Endothelial cell (in vitro differentiated cells): Measurements from ENCODE around the gene LGALS9. TPM values are rescaled to one million over a fixed set of nuclear protein-coding genes. Genes with fewer than 3 reads are reported as not detected.

Experiments used
- DNase-seq: peaks from one replicate; pipeline ENCODE4 v3.0.0; 2021; ENCODE audit warnings: low spot score
- H3K27ac Mint-ChIP-seq: one replicate; pipeline ENCODE4 v1.8.0; 2021; ENCODE audit warnings: mixed read lengths, inconsistent platforms; ENCODE audit not compliant: unreplicated experiment
- H3K27me3 Mint-ChIP-seq: one replicate; pipeline ENCODE4 v1.8.0; 2021; ENCODE audit warnings: mild to moderate bottlenecking, moderate library complexity, mixed read lengths, inconsistent platforms; ENCODE audit not compliant: unreplicated experiment
- H3K36me3 Mint-ChIP-seq: one replicate; pipeline ENCODE4 v1.8.0; 2021; ENCODE audit warnings: mild to moderate bottlenecking, low read depth, mixed read lengths, inconsistent platforms; ENCODE audit not compliant: unreplicated experiment
- H3K4me1 Mint-ChIP-seq: one replicate; pipeline ENCODE4 v1.8.0; 2021; ENCODE audit warnings: mild to moderate bottlenecking, mixed read lengths, inconsistent platforms; ENCODE audit not compliant: unreplicated experiment
- H3K4me3 Mint-ChIP-seq: one replicate; pipeline ENCODE4 v1.8.0; 2021; ENCODE audit warnings: mild to moderate bottlenecking, mixed read lengths, inconsistent platforms; ENCODE audit not compliant: unreplicated experiment
- H3K9me3 Mint-ChIP-seq: one replicate; pipeline ENCODE4 v1.8.0; 2021; ENCODE audit warnings: mixed read lengths, inconsistent platforms; ENCODE audit not compliant: unreplicated experiment
- total RNA-seq: library from RNA; stranded (reverse); fragmentation: NEBNext Ultra II Directional; extraction: Animal tissue kit (Norgen Biotek cat#: 25700); gene quantifications from one replicate; pipeline ENCODE4 v1.2.1, GENCODE V29; 2021; ENCODE audit not compliant: unreplicated experiment
- TF ChIP-seq, protein P1 (sequence below): fragments of 200-600 bp; sonication (generic); IDR thresholded peaks from one replicate; pipeline ENCODE4 v1.5.0; 2021; ENCODE audit warnings: antibody characterized with exemption; ENCODE audit not compliant: unreplicated experiment

LGALS9 gene
- total RNA-seq, 1 donor from 2014 or later = 5.8 TPM

DNA sequence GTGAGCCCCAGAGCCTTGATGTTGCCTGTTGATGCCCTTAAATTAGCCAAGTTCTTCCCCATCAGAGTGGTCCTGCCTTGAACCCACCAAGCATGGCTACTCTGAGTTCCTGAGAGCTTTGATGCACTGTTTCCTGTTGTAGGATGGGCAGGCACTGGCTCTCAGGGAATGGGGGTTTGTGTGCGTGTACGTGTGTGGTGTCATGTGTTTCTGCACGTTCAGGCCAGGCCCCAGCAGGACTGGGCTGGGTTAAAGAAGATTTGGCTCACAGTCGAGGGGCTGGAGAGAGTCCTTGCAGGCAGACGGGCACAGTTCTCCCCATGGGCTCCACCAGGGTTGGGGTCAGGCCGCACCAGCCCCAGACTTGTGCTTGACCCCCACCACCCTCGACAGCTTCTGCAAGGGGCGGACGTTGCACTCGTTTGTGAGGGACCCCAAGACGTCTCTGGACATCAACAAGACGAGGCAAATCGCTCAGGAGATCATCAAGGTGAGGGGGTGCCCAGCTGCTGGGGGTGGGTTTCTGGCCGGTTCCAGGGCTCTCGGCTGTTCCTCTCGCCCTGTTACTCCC is 23.4 kb upstream of the LGALS9 start:
- Mint-ChIP-seq H3K4me1 (peaks cover 7% of the 10 kb centered on the region), H3K9me3 (no peaks in the 10 kb centered on the region), H3K36me3 (peaks cover 35% of the 10 kb centered on the region), H3K27ac (no peak overlapping the region), H3K27me3 (peaks cover 7% of the 10 kb centered on the region), H3K4me3 (no peak overlapping the region)
- no peak for DNase-seq
- TF ChIP-seq, protein P1, sequence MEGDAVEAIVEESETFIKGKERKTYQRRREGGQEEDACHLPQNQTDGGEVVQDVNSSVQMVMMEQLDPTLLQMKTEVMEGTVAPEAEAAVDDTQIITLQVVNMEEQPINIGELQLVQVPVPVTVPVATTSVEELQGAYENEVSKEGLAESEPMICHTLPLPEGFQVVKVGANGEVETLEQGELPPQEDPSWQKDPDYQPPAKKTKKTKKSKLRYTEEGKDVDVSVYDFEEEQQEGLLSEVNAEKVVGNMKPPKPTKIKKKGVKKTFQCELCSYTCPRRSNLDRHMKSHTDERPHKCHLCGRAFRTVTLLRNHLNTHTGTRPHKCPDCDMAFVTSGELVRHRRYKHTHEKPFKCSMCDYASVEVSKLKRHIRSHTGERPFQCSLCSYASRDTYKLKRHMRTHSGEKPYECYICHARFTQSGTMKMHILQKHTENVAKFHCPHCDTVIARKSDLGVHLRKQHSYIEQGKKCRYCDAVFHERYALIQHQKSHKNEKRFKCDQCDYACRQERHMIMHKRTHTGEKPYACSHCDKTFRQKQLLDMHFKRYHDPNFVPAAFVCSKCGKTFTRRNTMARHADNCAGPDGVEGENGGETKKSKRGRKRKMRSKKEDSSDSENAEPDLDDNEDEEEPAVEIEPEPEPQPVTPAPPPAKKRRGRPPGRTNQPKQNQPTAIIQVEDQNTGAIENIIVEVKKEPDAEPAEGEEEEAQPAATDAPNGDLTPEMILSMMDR = no peak

- no peaks in the 10 kb centered on the region for H3K9me3 Mint-ChIP-seq
- TF ChIP-seq, protein P1 = no peak
- no peak for DNase-seq
- H3K36me3 Mint-ChIP-seq = peaks cover 42% of the 10 kb centered on the region
- no peaks in the 10 kb centered on the region for H3K4me1 Mint-ChIP-seq
- H3K27ac Mint-ChIP-seq = peak overlapping the region; percentile 5
- peaks cover 5% of the 10 kb centered on the region for H3K27me3 Mint-ChIP-seq
- peak overlapping the region; percentile 19 for H3K4me3 Mint-ChIP-seq
Observed at GRCh38 chr17:27608328-27609230, 22.4 kb upstream of the LGALS9 start.

DNA sequence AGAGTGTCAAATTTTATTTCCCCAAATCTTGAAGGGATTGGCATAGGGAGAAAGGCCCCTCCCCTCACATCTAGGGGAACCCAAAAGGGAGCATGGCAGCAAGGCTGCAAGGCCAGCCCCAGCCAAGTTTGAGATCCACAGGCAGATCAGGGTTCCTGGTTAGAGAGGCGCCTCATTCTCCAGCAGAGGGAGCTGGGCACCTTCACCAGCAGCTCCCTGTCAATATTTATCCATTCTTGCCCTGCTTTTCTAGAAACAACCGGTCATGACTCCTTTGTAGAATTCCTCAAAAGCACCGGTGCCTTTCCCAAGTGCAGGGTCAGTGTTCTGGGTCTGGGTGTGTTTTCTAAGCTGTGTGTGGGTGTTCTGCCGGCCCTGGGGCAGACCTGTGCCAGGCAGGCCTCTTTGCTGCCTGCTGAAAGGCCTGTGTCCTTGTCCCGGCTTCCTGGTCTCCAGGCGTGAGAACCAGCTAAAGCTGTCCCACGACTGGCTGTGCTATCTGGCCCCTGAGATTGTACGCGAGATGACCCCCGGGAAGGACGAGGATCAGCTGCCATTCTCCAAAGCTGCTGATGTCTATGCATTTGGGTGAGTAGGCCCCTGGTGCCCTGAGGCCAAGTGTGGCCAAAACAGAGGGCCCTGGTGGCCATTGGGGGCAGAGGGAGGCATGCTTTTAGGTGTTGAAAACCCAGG is 21.2 kb upstream of the LGALS9 start:
- DNase-seq = peak; percentile 30
- Mint-ChIP-seq H3K27ac (peak overlapping the region; percentile 65), H3K36me3 (peaks cover 44% of the 10 kb centered on the region), H3K9me3 (no peaks in the 10 kb centered on the region), H3K4me1 (no peaks in the 10 kb centered on the region), H3K4me3 (peak overlapping the region; percentile 39), H3K27me3 (peaks cover 5% of the 10 kb centered on the region)
- TF ChIP-seq, protein P1 = no peak

DNA sequence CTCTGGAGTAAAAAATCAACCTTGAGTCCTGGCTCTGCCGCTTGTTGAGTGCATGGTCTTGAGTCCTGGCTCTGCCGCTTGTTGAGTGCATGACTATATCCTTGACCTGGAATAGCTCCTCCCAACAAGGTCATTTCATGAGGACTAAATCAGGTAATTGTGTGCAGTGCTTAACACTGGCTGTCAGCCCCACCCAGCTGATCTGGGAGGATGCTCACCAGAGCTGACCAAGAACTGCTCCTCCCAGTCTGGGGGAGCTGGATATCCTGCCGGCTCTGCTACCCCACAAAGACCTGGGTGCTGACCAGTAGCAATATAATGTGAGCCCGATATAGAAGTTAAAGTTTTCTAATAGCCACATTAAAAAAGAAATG is 20.7 kb upstream of the LGALS9 start:
- Mint-ChIP-seq H3K27ac (no peak overlapping the region), H3K36me3 (peaks cover 43% of the 10 kb centered on the region), H3K4me1 (no peaks in the 10 kb centered on the region), H3K27me3 (peaks cover 5% of the 10 kb centered on the region), H3K4me3 (no peak overlapping the region), H3K9me3 (no peaks in the 10 kb centered on the region)
- TF ChIP-seq, protein P1 = no peak
- DNase-seq = no peak
